Esophagus (tissue), 2 donors: ENCODE measurements around the gene IL26. TPM values are rescaled to one million over a fixed set of nuclear protein-coding genes. Genes with fewer than 3 reads are reported as not detected.

Source experiments
- H3K27ac ChIP-seq, 2 donors: one replicate each; pipeline ENCODE4 v1.5.1; 2013; ENCODE audit warnings: low read depth in 2 of 2, mild to moderate bottlenecking in 2 of 2, inconsistent platforms in 1 of 2, low read length in 1 of 2, moderate library complexity in 1 of 2
- H3K27me3 ChIP-seq, 2 donors: one replicate each; pipeline ENCODE4 v1.6.1; 2013; ENCODE audit warnings: low read length in 2 of 2, control low read depth in 1 of 2, mild to moderate bottlenecking in 1 of 2; ENCODE audit not compliant: insufficient read depth in 2 of 2, control insufficient read depth in 1 of 2
- H3K36me3 ChIP-seq, 2 donors: one replicate each; pipeline ENCODE4 v1.6.1; 2013; ENCODE audit warnings: low read length in 1 of 2; ENCODE audit not compliant: control insufficient read depth in 2 of 2, insufficient read depth in 2 of 2
- H3K4me1 ChIP-seq, 2 donors: one replicate each; pipeline ENCODE4 v1.6.1; 2013; ENCODE audit warnings: low read length in 1 of 2; ENCODE audit not compliant: control insufficient read depth in 2 of 2, insufficient read depth in 2 of 2
- H3K4me3 ChIP-seq, 2 donors: one replicate each; pipeline ENCODE4 v1.5.1; 2013; ENCODE audit warnings: low read length in 2 of 2, mild to moderate bottlenecking in 2 of 2, low read depth in 1 of 2, moderate library complexity in 1 of 2
- H3K9me3 ChIP-seq, 2 donors: one replicate each; pipeline ENCODE4 v1.6.1; 2013; ENCODE audit warnings: mild to moderate bottlenecking in 2 of 2, low read depth in 1 of 2, low read length in 1 of 2, moderate library complexity in 1 of 2; ENCODE audit not compliant: control insufficient read depth in 2 of 2, insufficient read depth in 1 of 2
- WGBS, 2 donors: extraction: QIAGEN DNeasy Blood & Tissue Kit; methylation state at CpG; one replicate each; pipeline ENCODE4 v1.1.7; 2013; 5-methylcytosine and 5-hydroxymethylcytosine counted together
- polyA plus RNA-seq, 2 donors: library from polyadenylated mRNA; stranded (reverse); fragments of 200-250 nt; gene quantifications; one replicate each; pipeline ENCODE4 v1.2.3, GENCODE V29; 2013
- donor health status: healthy with polysubstance abuse.
- donor health status: Bipolar disorder and iron deficiency.

The IL26 gene
- polyA plus RNA-seq, 2 donors: 0.06 TPM; not detected in 1

GRCh38 chr12:68234140-68234539, 8.5 kb upstream of the IL26 start:
- Histone ChIP-seq H3K9me3 (no peaks in the 10 kb centered on the region), H3K4me1 (no peaks in the 10 kb centered on the region), H3K27ac (no peak overlapping the region), H3K36me3 (no peaks in the 10 kb centered on the region), H3K4me3 (no peak overlapping the region), H3K27me3 (no peaks in the 10 kb centered on the region)
- 81 to 98% methylated on average over 2 of the region's 2 CpGs for WGBS, 2 donors

GRCh38 chr12:68233498-68233897, 7.9 kb upstream of the IL26 start:
- Histone ChIP-seq H3K4me3 (no peak overlapping the region), H3K27me3 (no peaks in the 10 kb centered on the region), H3K27ac (no peak overlapping the region), H3K9me3 (no peaks in the 10 kb centered on the region), H3K4me1 (no peaks in the 10 kb centered on the region), H3K36me3 (no peaks in the 10 kb centered on the region)
- WGBS, 2 donors: 83% methylated on average over 5 of the region's 5 CpGs

GRCh38 chr12:68231691-68232090, 6.1 kb upstream of the IL26 start:
- Histone ChIP-seq H3K4me1 (no peaks in the 10 kb centered on the region), H3K9me3 (no peaks in the 10 kb centered on the region)
- WGBS, 2 donors: 37 to 48% methylated on average over 3 of the region's 3 CpGs

GRCh38 chr12:68231229-68231628, 5.6 kb upstream of the IL26 start:
- no peaks in the 10 kb centered on the region for H3K9me3 ChIP-seq
- no peaks in the 10 kb centered on the region for H3K27me3 ChIP-seq
- no peaks in the 10 kb centered on the region for H3K36me3 ChIP-seq
- no peak overlapping the region for H3K4me3 ChIP-seq
- no peak overlapping the region for H3K27ac ChIP-seq
- H3K4me1 ChIP-seq: no peaks in the 10 kb centered on the region

More at GRCh38 chr12:68231691-68232090, 6.1 kb upstream of the IL26 start:
- no peaks in the 10 kb centered on the region for H3K27me3 ChIP-seq
- H3K4me3 ChIP-seq: no peak overlapping the region
- no peak overlapping the region for H3K27ac ChIP-seq
- H3K36me3 ChIP-seq: no peaks in the 10 kb centered on the region

GRCh38 chr12:68229956-68230355, 4.3 kb upstream of the IL26 start:
- H3K4me3 ChIP-seq: no peak overlapping the region
- 61 to 80% methylated on average over 2 of the region's 2 CpGs for WGBS, 2 donors
- no peak overlapping the region for H3K27ac ChIP-seq
- H3K27me3 ChIP-seq: no peaks in the 10 kb centered on the region
- no peaks in the 10 kb centered on the region for H3K36me3 ChIP-seq
- no peaks in the 10 kb centered on the region for H3K9me3 ChIP-seq
- no peaks in the 10 kb centered on the region for H3K4me1 ChIP-seq

- Histone ChIP-seq H3K9me3 (no peaks in the 10 kb centered on the region), H3K27ac (no peak overlapping the region), H3K4me3 (no peak overlapping the region), H3K27me3 (no peaks in the 10 kb centered on the region), H3K4me1 (no peaks in the 10 kb centered on the region), H3K36me3 (no peaks in the 10 kb centered on the region)
- 65 to 75% methylated on average over 3 of the region's 3 CpGs for WGBS, 2 donors
These were observed 1.7 kb upstream of the IL26 start for GRCh38 chr12:68227356-68227755.

GRCh38 chr12:68224613-68225285, 861 bp downstream of the IL26 start:
- WGBS, 2 donors: 42 to 60% methylated on average over 3 of the region's 3 CpGs
- H3K9me3 ChIP-seq: no peaks in the 10 kb centered on the region

GRCh38 chr12:68223067-68223747, 2.4 kb downstream of the IL26 start:
- Histone ChIP-seq H3K27ac (no peak overlapping the region), H3K9me3 (no peaks in the 10 kb centered on the region), H3K4me1 (no peaks in the 10 kb centered on the region), H3K27me3 (no peaks in the 10 kb centered on the region), H3K36me3 (no peaks in the 10 kb centered on the region), H3K4me3 (no peak overlapping the region)
- 3 to 4% methylated on average over 12 of the region's 12 CpGs for WGBS, 2 donors

More at GRCh38 chr12:68224613-68225285, 861 bp downstream of the IL26 start:
- no peak overlapping the region for H3K4me3 ChIP-seq
- no peaks in the 10 kb centered on the region for H3K36me3 ChIP-seq
- H3K27ac ChIP-seq: no peak overlapping the region
- no peaks in the 10 kb centered on the region for H3K4me1 ChIP-seq
- H3K27me3 ChIP-seq: no peaks in the 10 kb centered on the region

GRCh38 chr12:68222326-68222725, 3.3 kb downstream of the IL26 start:
- Histone ChIP-seq H3K4me3 (no peak overlapping the region), H3K9me3 (no peaks in the 10 kb centered on the region), H3K36me3 (no peaks in the 10 kb centered on the region), H3K4me1 (no peaks in the 10 kb centered on the region), H3K27ac (no peak overlapping the region), H3K27me3 (no peaks in the 10 kb centered on the region)
- 46 to 57% methylated on average over 6 of the region's 6 CpGs for WGBS, 2 donors

GRCh38 chr12:68221497-68221896, 4.1 kb downstream of the IL26 start:
- no peak overlapping the region for H3K4me3 ChIP-seq
- no peaks in the 10 kb centered on the region for H3K27me3 ChIP-seq
- no peaks in the 10 kb centered on the region for H3K36me3 ChIP-seq
- 74 to 90% methylated on average over 1 of the region's 1 CpG for WGBS, 2 donors
- H3K27ac ChIP-seq: no peak overlapping the region
- no peaks in the 10 kb centered on the region for H3K9me3 ChIP-seq
- no peaks in the 10 kb centered on the region for H3K4me1 ChIP-seq
